OCI-LY7 (cell line): ENCODE results near the gene FNIP1.
"Not testable (repeated sequence)": the region's sequence is repeated elsewhere in the genome, so short reads cannot be mapped to it uniquely, and the experiment has no call there.

Source experiments
- CTCF ChIP-seq: fragments of 200-600 bp; sonication (generic); conservative IDR thresholded peaks from 2 replicates; pipeline ENCODE4 v1.5.1; 2014; ENCODE audit warnings: mild to moderate bottlenecking, antibody characterized with exemption, low read length, moderate library complexity, mixed read lengths
- EZH2phosphoT487 ChIP-seq: fragments of 200-600 bp; sonication (generic); IDR thresholded peaks from 2 replicates; pipeline ENCODE4 v1.6.1; 2018; ENCODE audit warnings: low read depth, borderline replicate concordance, mild to moderate bottlenecking, mixed run types, antibody characterized with exemption, low read length, moderate library complexity, mixed read lengths

- not testable (repeated sequence) for TF ChIP-seq CTCF, EZH2phosphoT487
Measured at GRCh38 chr5:131724089-131724488, 72.7 kb downstream of the FNIP1 start.
